Measurements from ENCODE around the gene SPAG16.
"Not testable (repeated sequence)": the region's sequence is repeated elsewhere in the genome, so short reads cannot be mapped to it uniquely, and the experiment has no call there.

The SPAG16 gene

DNA sequence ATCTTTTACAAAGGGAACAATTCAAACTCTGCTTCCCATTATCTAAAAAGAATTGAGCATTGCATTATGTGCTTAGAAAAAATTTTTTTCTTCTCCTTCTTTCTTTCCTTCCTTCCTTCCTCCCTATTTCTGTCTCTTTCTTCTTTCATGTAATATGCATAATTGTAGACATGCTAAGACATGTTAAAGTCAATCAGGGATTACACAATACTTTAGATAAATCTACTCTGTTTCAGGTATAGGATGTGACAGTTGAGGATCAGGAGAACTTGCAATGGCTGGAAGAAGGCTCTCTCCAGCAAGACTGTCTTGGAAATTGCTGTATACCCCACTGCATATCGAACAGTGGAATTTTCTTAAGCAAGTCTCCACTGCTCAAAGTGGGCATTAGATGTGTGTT lies 9.0 kb upstream of the SPAG16 start:
- DNase-seq, result no peak

DNA sequence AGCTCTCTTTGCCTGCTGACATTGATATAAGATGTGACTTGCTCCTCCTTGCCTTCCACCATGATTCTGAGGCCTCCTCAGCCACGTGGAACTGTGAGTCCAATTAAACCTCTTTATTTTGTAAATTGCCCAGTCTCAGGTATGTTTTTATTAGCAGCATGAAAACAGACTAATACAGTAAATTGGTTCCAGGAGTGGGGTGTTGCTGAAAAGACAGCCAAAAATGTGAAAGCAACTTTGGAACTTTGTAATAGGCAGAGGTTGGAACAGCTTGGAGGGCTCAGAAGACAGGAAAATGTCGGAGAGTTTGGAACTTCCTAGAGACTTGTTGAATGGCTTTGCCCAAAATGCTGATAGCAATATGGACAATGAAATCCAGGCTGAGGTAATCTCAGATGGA lies 7.1 kb upstream of the SPAG16 start:
- DNase-seq, result not testable (repeated sequence)

DNA sequence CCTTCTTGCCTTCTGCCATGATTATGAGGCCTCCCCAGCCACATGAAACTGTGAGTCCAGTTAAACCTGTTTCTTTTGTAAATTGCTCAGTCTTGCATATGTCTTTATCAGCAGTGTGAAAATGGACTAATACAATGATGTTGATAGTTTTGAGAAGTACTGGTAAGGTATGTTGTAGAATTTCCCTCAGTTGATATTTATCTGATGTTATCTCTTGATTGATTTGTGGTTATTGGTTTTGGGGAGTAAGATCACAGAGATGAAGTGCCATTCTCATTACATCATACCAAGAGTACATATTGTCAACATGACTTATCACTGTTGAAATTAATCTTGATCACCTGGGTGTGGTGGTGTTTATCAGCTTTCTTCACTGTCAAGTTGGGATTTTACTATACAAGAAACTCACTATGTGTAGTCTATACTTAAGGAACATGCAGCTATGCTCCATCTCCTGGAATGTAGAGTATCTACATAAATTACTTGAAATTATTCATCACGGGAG lies 5.1 kb upstream of the SPAG16 start:
- DNase-seq, result no peak

- no peak for DNase-seq
These were observed 4.3 kb upstream of the SPAG16 start for GRCh38 chr2:213279971-213280370.

GRCh38 chr2:213281156-213281555 lies 3.1 kb upstream of the SPAG16 start:
- DNase-seq, result no peak

DNA sequence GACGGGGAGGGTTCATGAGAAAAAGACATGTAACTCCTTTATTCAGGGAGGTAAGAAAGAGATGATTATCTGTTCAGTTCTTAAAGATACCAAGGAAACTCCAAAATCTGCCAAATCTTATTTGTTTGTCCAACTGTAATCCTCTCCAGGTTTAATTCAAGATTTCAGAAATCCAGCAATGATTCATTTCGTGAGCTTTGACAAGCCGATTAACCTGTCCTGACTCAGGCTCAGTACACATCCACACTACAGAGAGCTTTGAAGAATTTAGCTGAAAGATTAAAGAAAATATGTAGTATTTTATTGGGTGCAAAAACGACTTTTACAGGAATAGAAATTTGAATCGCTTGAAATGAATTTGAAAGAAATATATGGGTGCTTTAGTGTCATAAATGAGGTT lies 1.1 kb downstream of the SPAG16 start:
- DNase-seq, result no peak

DNA sequence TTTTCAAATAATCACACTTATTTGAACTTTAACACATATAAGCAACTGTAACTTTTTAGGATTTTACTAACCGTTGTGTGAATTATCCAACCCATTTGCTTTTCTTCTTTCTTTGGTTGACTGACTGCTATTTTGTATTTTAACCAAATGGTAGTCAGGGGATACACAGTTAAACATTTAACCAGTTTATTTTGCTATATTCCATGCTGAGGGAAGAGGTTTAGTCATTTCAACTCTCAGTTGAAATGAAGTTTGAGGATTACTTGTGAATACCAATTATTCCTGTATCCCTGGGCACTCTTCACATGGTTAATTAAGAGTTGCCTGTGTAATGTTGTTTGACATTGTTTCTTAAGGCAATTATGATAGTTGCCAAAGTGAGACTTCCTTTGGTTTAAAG lies 1.9 kb downstream of the SPAG16 start:
- no peak for DNase-seq

DNA sequence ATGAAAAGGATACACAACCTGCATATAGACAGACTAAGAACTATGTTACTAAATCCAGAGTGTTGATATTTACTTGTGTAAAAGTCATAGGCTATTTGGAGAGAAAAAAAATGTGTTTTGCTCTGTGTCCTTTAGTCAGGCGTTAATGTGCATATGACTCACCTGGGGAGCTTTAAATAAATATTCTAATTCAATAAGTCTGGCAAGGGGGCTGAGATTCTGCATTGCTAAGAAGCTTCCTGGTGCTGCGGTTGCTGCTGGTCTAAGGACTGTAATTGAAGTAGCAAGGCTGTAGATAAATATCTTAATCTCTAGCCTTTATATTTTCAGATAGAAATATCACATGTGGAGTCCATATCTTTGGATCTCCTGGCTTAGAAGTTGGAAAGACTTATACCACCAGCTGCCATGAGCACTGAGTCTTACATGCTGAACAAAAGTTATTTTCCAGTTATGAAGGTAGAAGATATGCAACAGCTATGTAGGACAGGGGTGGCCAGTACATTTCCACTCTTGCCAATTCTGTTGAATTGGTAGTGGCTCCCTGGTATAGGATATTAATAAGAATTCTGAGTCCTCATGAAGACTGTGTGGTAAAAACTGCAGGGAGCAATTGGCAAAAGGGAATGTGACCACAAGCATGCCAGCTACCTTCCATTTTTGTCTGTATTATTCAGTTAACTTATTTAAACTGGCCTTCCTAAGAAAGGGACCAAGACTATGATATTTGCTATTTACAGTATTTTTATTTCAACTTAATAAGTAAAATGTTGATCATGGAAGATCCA lies 4.8 kb downstream of the SPAG16 start:
- DNase-seq, result no peak

DNA sequence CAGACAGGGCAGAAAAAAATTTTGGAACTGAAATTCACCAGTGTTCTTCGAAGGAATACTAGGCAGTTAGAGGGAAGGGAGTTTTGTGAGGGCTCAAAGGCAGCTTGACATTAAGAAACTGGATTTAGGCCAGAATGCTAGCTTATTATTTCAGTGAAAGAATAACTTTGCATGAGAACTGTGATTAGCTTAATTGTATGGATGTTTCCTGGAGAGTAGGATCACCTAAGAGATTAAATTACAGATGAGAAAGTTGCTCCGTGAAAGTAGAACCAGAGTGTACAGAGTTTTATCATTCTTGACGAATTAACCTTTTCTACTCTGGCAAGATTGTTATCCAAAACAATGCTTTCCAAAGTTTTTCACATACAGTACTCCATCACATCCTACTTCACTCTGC lies 6.2 kb downstream of the SPAG16 start:
- no peak for DNase-seq

DNA sequence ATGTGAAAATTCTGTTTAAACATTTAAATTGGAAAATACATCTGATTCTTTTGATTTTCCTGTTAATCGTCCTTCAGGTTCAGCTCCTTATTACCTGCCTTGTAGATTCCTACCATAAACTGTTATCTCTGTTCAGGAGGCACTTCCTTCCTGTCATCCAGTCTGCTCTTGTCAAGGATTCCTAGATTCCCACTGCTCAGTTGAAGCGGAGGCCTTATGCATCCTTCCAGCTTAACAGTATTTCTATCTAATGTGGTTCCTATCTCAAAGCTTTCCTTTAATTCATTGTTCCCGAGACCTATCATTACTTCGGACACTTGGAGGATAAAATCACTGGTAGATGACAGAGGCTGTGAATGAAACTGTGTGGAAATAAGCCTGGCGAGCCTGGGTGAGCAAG lies 12.0 kb downstream of the SPAG16 start:
- DNase-seq, result no peak

GRCh38 chr2:213306316-213306942 lies 22.2 kb downstream of the SPAG16 start:
- DNase-seq, result no peak

DNA sequence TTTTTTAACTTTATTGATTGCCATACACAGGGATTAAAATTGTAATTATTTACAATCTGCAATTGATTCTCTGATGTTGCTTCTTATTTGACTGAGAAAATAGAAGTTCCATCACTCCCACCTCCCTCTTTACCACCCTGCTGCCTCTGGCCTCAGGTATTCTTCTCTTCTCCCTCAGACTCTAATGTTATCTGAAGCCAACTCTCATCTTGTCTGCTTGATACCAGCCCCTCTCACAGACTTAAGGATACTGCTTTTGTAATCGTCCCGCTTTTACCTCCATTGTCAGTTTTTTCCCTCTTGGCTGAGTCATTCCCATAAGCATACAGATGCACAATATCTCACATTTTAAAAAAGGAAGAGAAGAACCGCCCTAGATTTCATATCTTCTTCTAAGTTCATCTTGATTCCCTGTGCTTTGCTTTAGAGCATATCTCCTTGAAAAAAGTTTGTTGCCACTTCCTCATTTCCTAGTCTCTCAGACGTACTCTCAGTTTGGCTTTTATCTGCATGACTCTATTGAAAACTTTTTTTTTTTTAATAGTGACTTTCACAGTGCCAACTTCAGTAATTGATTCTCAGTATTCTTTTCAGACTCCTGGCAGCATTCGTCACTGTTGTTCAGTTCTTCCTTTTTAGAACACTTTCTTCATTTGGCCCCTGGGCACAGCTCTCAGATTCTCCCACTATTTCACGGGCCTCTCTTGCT lies 31.1 kb downstream of the SPAG16 start:
- no peak for DNase-seq

DNA sequence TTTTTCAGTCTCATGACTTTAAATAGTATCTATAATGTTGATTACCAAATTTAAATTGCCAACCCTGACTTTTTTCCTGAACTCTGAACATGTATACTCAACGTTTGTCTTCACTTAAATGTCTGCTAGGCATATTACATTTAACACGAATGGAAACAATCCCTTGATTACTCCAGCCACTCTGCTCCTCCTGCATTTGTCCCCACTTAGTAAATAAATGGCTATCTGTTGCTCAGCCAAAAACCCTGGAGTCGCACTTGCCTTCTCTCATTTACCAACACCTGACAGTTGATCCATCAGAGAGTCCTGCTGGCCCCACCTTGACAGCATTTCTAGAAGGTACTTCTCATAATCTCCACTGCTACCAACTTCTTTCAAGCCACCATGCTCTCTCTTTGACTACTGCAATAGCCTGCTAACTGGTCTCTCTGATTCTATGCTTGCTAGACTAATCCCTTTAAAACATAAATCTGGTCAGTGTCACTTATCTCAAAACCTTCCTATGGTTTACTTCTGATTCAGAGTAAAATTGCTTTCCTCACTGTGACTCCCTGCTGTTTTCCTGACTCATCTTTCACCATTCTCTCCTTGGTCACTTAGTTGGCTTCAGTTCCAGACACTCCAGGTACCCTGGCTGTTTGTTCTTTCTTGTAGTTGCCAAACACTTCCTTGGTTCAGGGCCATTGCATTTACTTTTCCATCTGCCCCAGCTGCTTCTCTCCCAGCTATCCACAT lies 31.9 kb downstream of the SPAG16 start:
- no peak for DNase-seq

DNA sequence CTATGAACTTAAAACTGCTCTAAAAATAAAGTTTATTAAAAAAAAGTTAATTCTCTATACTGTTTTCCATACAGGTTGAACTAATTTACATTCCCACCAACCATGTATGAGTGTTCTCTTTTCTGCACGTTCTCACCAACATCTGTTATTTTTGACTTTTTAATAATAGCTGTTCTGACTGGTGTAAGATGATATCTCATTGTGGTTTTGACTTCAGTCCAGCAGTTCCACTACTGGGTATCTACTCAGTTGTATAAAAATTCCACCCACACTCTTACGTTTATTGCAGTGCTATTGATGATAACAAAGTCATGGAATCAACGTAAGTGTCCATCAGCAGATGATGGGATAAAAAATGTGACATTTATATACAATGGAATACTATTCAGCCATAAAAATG lies 33.7 kb downstream of the SPAG16 start:
- DNase-seq, result no peak

DNA sequence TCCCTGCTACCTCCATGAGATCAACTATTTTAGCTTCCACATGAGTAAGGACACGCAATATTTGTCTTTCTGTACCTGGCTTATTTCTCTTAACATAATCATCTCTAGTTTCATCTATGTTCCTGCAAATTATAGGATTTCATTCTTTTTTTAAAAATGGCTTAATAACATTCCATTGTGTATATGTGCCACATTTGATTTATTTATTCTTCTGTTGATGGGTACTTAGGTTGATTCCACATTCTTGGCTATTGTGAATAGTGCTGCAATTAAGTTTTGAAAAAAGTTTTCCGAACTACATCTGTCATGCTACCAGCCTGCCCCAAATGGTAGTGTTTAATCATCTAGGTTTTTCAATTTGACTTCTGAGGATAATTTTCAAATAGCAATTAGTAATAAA lies 36.3 kb downstream of the SPAG16 start:
- DNase-seq, result no peak

DNA sequence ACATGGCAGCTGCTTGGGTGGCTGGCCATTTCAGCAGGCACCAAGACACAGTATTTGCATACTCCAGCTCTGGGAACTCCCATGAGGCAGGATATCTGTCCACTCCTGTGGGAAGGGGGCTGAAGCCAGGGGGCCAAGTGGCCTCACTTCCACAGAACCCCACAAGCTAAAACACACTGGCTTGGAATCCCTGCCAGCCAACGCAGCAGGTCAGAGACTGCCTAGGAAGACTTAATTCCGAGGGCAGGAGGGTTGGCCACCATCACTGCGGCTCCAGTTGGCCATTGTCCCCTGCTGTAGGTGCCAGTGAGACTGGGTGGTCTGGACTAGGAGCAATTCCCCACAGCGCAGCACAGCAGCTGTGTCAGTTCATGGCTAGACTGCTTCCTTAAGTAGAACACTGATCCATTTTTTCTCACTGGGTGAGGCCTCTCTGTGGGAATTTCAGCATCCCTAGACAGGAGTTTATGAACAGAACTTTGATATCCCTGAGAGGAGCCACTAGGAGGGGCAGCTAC lies 52.0 kb downstream of the SPAG16 start:
- DNase-seq, result no peak

- DNase-seq, result no peak
These were observed 69.2 kb downstream of the SPAG16 start for GRCh38 chr2:213353419-213353818.

DNA sequence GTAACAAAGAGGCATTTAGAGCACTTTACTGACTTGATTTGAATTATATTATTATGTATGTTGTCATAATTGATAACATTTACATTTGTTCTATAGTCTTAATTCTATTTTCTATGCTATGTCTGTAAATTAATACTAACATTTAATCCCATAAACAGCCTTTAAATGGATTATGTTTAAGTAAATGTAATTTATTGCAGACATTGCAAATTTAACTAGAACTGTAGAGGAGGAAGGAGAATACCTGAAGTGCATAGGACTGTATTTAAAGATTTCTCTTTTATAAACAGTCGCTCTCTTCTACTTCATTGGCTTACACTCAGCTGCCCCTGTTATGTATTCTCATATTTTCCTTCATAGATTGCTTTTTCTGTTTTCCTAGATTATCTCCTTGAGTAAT lies 92.4 kb downstream of the SPAG16 start:
- no peak for DNase-seq

DNA sequence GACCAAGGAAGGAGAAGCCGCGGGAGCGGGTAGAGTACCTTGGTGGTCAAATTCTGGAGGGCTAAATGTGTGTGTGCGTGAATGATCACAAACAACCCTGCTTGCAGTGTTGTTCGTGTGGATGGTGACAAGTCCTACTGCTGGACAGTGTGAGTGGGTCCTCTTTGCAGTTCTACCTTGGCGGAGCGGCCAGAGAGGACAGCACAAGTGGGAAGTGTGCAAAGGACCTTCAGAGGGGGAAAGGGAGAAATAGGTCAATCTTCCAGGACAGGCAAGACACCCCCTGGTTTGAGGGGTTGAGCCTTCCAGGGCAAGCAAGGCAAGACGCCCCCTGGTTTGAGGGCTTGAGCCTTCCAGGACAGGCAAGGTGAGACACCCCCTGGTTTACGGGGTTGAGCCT lies 122.8 kb downstream of the SPAG16 start:
- DNase-seq, result not testable (repeated sequence)

DNA sequence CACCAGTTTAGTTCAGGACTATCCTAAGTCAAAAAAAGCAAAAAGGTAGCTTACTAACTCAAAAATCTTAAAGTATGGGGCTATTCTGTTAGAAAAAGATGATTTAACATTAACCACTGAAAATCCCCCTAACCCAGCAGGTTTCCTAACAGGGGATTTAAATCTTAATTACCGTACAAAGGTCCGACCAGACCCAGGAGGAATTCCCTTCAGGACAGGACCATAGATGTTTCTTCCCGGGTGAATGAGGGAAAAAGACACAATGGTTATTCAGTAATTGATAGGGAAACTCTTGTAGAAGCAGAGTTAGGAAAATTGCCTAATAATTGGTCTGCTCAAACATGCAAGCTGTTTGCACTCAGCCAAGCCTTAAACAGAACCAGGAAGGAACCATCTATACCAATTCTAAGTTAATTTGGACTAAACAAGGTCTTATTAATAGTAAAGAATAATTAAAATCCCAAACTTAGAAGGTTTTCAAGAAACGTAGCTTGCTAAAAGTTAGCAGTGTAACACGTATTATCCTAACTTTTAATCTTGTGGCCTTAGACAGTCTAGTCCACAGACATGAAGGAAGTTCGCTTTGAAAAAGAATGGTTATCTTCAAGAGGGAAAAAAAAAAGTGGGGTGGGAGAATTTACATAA lies 124.3 kb downstream of the SPAG16 start:
- not testable (repeated sequence) for DNase-seq

DNA sequence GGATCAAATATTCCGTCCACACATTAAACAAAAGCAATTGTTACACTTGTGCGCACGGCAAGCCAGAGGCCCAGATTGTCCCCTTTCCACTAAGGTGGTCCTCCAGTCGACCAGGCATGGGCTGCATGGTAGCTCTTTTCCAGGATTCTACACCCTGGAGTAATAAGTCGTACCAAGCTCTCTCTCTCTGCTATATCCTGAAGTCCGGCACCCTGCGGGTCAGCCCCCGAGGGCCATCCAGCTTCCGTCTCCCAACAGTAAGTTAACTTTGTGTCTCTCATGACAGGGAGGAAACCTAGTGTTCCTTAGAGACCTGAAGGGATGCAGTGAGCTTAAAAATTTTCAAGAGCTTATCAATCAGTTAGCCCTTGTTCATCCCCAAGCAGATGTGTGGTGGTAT lies 126.4 kb downstream of the SPAG16 start:
- DNase-seq, result not testable (repeated sequence)

GRCh38 chr2:213411582-213412289 lies 127.5 kb downstream of the SPAG16 start:
- no peak for DNase-seq
